ENCODE measurements around the gene CD79B. TPM values are rescaled to one million over a fixed set of nuclear protein-coding genes. Genes with fewer than 3 reads are reported as not detected.

CD79B gene
- total and polyA plus RNA-seq, 9 of the 15 experiments (the other 6 are each of a cell fraction or from before 2014, with no cell fraction given) = 0.15 to 0.62 (median 0.44) TPM; not detected in 2

Small RNA genes lying within 50 kb of the gene (small RNA-seq; reads per million reads assigned to genes)
- gene AC040958.1 (not detected), gene AC127029.1 (not detected), gene GH1 (not detected)

Other genes starting within 250 kb of the CD79B start
Only the 7 nearest of the 16 such genes appear.
- gene CSH2, start 58.7 kb downstream of the CD79B start, total RNA-seq (2014; rRNA removed) = not detected in 2 replicates
- not detected in 2 replicates for gene CSH2, start 58.7 kb downstream of the CD79B start, total RNA-seq (2014; rRNA removed; fragmentation: Illumina TruSeq; extraction: Trizol)
- gene CSH2, start 58.7 kb downstream of the CD79B start, total RNA-seq (2015; rRNA removed; fragmentation: Illumina TruSeq; extraction: Trizol) = not detected in 2 replicates
- not detected in 2 replicates for gene CSH2, start 58.7 kb downstream of the CD79B start, total RNA-seq (2021)
- not detected in 2 replicates for gene CSH2, start 58.7 kb downstream of the CD79B start, polyA plus RNA-seq (2011; rRNA removed)
- gene CSH2, start 58.7 kb downstream of the CD79B start, polyA plus RNA-seq (2014; fragmentation: Illumina TruSeq; extraction: Trizol) = not detected in 2 replicates
- not detected for gene CSH2, start 58.7 kb downstream of the CD79B start, polyA plus RNA-seq (2014; fragmentation: Nextera tagmentation; extraction: Ambion mirVana)
- gene CSH2, start 58.7 kb downstream of the CD79B start, polyA plus RNA-seq (2014; rRNA removed) = not detected in 2 replicates
- not detected in 2 replicates for gene GH2, start 50.4 kb downstream of the CD79B start, total RNA-seq (2014; rRNA removed)
- gene GH2, start 50.4 kb downstream of the CD79B start, total RNA-seq (2014; rRNA removed; fragmentation: Illumina TruSeq; extraction: Trizol) = not detected in 2 replicates
- gene GH2, start 50.4 kb downstream of the CD79B start, total RNA-seq (2015; rRNA removed; fragmentation: Illumina TruSeq; extraction: Trizol) = not detected in 2 replicates
- gene GH2, start 50.4 kb downstream of the CD79B start, total RNA-seq (2021) = not detected in 2 replicates
- gene GH2, start 50.4 kb downstream of the CD79B start, polyA plus RNA-seq (2011; rRNA removed) = not detected in 2 replicates
- not detected in 2 replicates for gene GH2, start 50.4 kb downstream of the CD79B start, polyA plus RNA-seq (2014; fragmentation: Illumina TruSeq; extraction: Trizol)
- not detected for gene GH2, start 50.4 kb downstream of the CD79B start, polyA plus RNA-seq (2014; fragmentation: Nextera tagmentation; extraction: Ambion mirVana)
- 0.18 TPM in 1 of 2 replicates, not detected in the other for gene GH2, start 50.4 kb downstream of the CD79B start, polyA plus RNA-seq (2014; rRNA removed)
- gene CSH1, start 35.8 kb downstream of the CD79B start, total RNA-seq (2014; rRNA removed) = not detected in 2 replicates
- not detected in 2 replicates for gene CSH1, start 35.8 kb downstream of the CD79B start, total RNA-seq (2014; rRNA removed; fragmentation: Illumina TruSeq; extraction: Trizol)
- not detected in 2 replicates for gene CSH1, start 35.8 kb downstream of the CD79B start, total RNA-seq (2015; rRNA removed; fragmentation: Illumina TruSeq; extraction: Trizol)
- gene CSH1, start 35.8 kb downstream of the CD79B start, total RNA-seq (2021) = not detected in 2 replicates
- gene CSH1, start 35.8 kb downstream of the CD79B start, polyA plus RNA-seq (2011; rRNA removed) = not detected in 2 replicates
- gene CSH1, start 35.8 kb downstream of the CD79B start, polyA plus RNA-seq (2014; fragmentation: Illumina TruSeq; extraction: Trizol) = not detected in 2 replicates
- not detected for gene CSH1, start 35.8 kb downstream of the CD79B start, polyA plus RNA-seq (2014; fragmentation: Nextera tagmentation; extraction: Ambion mirVana)
- not detected in 2 replicates for gene CSH1, start 35.8 kb downstream of the CD79B start, polyA plus RNA-seq (2014; rRNA removed)
- gene CSHL1, start 21.1 kb downstream of the CD79B start, total RNA-seq (2014; rRNA removed) = not detected in 2 replicates
- not detected in 2 replicates for gene CSHL1, start 21.1 kb downstream of the CD79B start, total RNA-seq (2014; rRNA removed; fragmentation: Illumina TruSeq; extraction: Trizol)
- gene CSHL1, start 21.1 kb downstream of the CD79B start, total RNA-seq (2015; rRNA removed; fragmentation: Illumina TruSeq; extraction: Trizol) = not detected in 2 replicates
- not detected in 2 replicates for gene CSHL1, start 21.1 kb downstream of the CD79B start, total RNA-seq (2021)
- not detected in 2 replicates for gene CSHL1, start 21.1 kb downstream of the CD79B start, polyA plus RNA-seq (2011; rRNA removed)
- gene CSHL1, start 21.1 kb downstream of the CD79B start, polyA plus RNA-seq (2014; fragmentation: Illumina TruSeq; extraction: Trizol) = not detected in 2 replicates
- gene CSHL1, start 21.1 kb downstream of the CD79B start, polyA plus RNA-seq (2014; fragmentation: Nextera tagmentation; extraction: Ambion mirVana) = not detected
- gene CSHL1, start 21.1 kb downstream of the CD79B start, polyA plus RNA-seq (2014; rRNA removed) = not detected in 2 replicates
- gene GH1, start 13.5 kb downstream of the CD79B start, total RNA-seq (2014; rRNA removed) = not detected in 2 replicates
- gene GH1, start 13.5 kb downstream of the CD79B start, total RNA-seq (2014; rRNA removed; fragmentation: Illumina TruSeq; extraction: Trizol) = not detected in 2 replicates
- not detected in 2 replicates for gene GH1, start 13.5 kb downstream of the CD79B start, total RNA-seq (2015; rRNA removed; fragmentation: Illumina TruSeq; extraction: Trizol)
- not detected in 2 replicates for gene GH1, start 13.5 kb downstream of the CD79B start, total RNA-seq (2021)
- not detected in 2 replicates for gene GH1, start 13.5 kb downstream of the CD79B start, polyA plus RNA-seq (2011; rRNA removed)
- not detected in 2 replicates for gene GH1, start 13.5 kb downstream of the CD79B start, polyA plus RNA-seq (2014; fragmentation: Illumina TruSeq; extraction: Trizol)
- not detected for gene GH1, start 13.5 kb downstream of the CD79B start, polyA plus RNA-seq (2014; fragmentation: Nextera tagmentation; extraction: Ambion mirVana)
- not detected in 2 replicates for gene GH1, start 13.5 kb downstream of the CD79B start, polyA plus RNA-seq (2014; rRNA removed)
- 1.6 and 1.8 TPM in 2 replicates for gene SCN4A, start 40.6 kb upstream of the CD79B start, total RNA-seq (2014; rRNA removed)
- gene SCN4A, start 40.6 kb upstream of the CD79B start, total RNA-seq (2014; rRNA removed; fragmentation: Illumina TruSeq; extraction: Trizol) = 0.73 and 1.4 TPM in 2 replicates
- 0.08 and 0.29 TPM in 2 replicates for gene SCN4A, start 40.6 kb upstream of the CD79B start, total RNA-seq (2015; rRNA removed; fragmentation: Illumina TruSeq; extraction: Trizol)
- 1.1 and 1.4 TPM in 2 replicates for gene SCN4A, start 40.6 kb upstream of the CD79B start, total RNA-seq (2021)
- gene SCN4A, start 40.6 kb upstream of the CD79B start, polyA plus RNA-seq (2011; rRNA removed) = 0.50 and 0.60 TPM in 2 replicates
- 1.9 and 4.6 TPM in 2 replicates for gene SCN4A, start 40.6 kb upstream of the CD79B start, polyA plus RNA-seq (2014; fragmentation: Illumina TruSeq; extraction: Trizol)
- 1 to 10 TPM; 1.7 to 2.6 TPM for gene SCN4A, start 40.6 kb upstream of the CD79B start, polyA plus RNA-seq (2014; fragmentation: Nextera tagmentation; extraction: Ambion mirVana)
- gene SCN4A, start 40.6 kb upstream of the CD79B start, polyA plus RNA-seq (2014; rRNA removed) = 0.54 and 2.1 TPM in 2 replicates
- gene PRR29, start 66.0 kb upstream of the CD79B start, total RNA-seq (2014; rRNA removed) = not detected in 2 replicates
- not detected in 2 replicates for gene PRR29, start 66.0 kb upstream of the CD79B start, total RNA-seq (2014; rRNA removed; fragmentation: Illumina TruSeq; extraction: Trizol)
- gene PRR29, start 66.0 kb upstream of the CD79B start, total RNA-seq (2015; rRNA removed; fragmentation: Illumina TruSeq; extraction: Trizol) = not detected in 2 replicates
- gene PRR29, start 66.0 kb upstream of the CD79B start, total RNA-seq (2021) = 0.04 TPM in 1 of 2 replicates, not detected in the other
- not detected in 2 replicates for gene PRR29, start 66.0 kb upstream of the CD79B start, polyA plus RNA-seq (2011; rRNA removed)
- 0.10 and 0.18 TPM in 2 replicates for gene PRR29, start 66.0 kb upstream of the CD79B start, polyA plus RNA-seq (2014; fragmentation: Illumina TruSeq; extraction: Trizol)
- under 1 TPM; 0.08 to 0.20 TPM for gene PRR29, start 66.0 kb upstream of the CD79B start, polyA plus RNA-seq (2014; fragmentation: Nextera tagmentation; extraction: Ambion mirVana)
- gene PRR29, start 66.0 kb upstream of the CD79B start, polyA plus RNA-seq (2014; rRNA removed) = 0.11 and 0.58 TPM in 2 replicates